NCI-H510A treated with DMSO at 0.1 percent for 48 hours (cell line): ENCODE data around the gene SAXO1.

Experiments
- DNase-seq: peaks from one replicate; lab custom pipeline; 2025; lab: John Stamatoyannopoulos, UW

SAXO1 gene

GRCh38 chr9:18910916-18911315 lies 122.1 kb downstream of the SAXO1 start:
- DNase-seq, result peak; percentile 83

GRCh38 chr9:18910435-18910834 lies 122.6 kb downstream of the SAXO1 start:
- no peak for DNase-seq

- DNase-seq, result no peak
Observed at GRCh38 chr9:18909140-18910018, 123.6 kb downstream of the SAXO1 start.

- DNase-seq, result no peak
Observed at GRCh38 chr9:18907927-18908625, 124.9 kb downstream of the SAXO1 start.

GRCh38 chr9:18906656-18907395 lies 126.2 kb downstream of the SAXO1 start:
- DNase-seq, result no peak

- DNase-seq, result no peak
Observed at GRCh38 chr9:18905883-18906629, 127.0 kb downstream of the SAXO1 start.

GRCh38 chr9:18905028-18905882 lies 127.8 kb downstream of the SAXO1 start:
- DNase-seq, result no peak

- DNase-seq, result no peak
Observed at GRCh38 chr9:18903450-18903849, 129.6 kb downstream of the SAXO1 start.

- DNase-seq, result no peak
Observed at GRCh38 chr9:18896531-18897179, 136.4 kb downstream of the SAXO1 start.

GRCh38 chr9:18896004-18896403 lies 137.0 kb downstream of the SAXO1 start:
- DNase-seq, result no peak

- no peak for DNase-seq
Observed at GRCh38 chr9:18893491-18893890, 139.5 kb downstream of the SAXO1 start.

GRCh38 chr9:18893046-18893445 lies 140.0 kb downstream of the SAXO1 start:
- DNase-seq, result peak; percentile 44

GRCh38 chr9:18891946-18892670 lies 140.9 kb downstream of the SAXO1 start:
- DNase-seq, result no peak

GRCh38 chr9:18890372-18890771 lies 142.6 kb downstream of the SAXO1 start:
- no peak for DNase-seq

- no peak for DNase-seq
Observed at GRCh38 chr9:18889550-18889949, 143.5 kb downstream of the SAXO1 start.

- DNase-seq, result no peak
Observed at GRCh38 chr9:18888290-18888689, 144.7 kb downstream of the SAXO1 start.

- DNase-seq, result no peak
Observed at GRCh38 chr9:18887546-18887945, 145.5 kb downstream of the SAXO1 start.

GRCh38 chr9:18881758-18882157 lies 151.3 kb downstream of the SAXO1 start:
- DNase-seq, result no peak

GRCh38 chr9:18877984-18878383 lies 155.0 kb downstream of the SAXO1 start:
- DNase-seq, result no peak
